ENCODE data around the gene ENAM. TPM values are rescaled to one million over a fixed set of nuclear protein-coding genes. Genes with fewer than 3 reads are reported as not detected.
"Not testable (repeated sequence)": the region's sequence is repeated elsewhere in the genome, so short reads cannot be mapped to it uniquely, and the experiment has no call there.

The ENAM gene
- total and polyA plus RNA-seq, 10 donors, result 0.02 to 0.30 (median 0.15) TPM; not detected in 6

DNA sequence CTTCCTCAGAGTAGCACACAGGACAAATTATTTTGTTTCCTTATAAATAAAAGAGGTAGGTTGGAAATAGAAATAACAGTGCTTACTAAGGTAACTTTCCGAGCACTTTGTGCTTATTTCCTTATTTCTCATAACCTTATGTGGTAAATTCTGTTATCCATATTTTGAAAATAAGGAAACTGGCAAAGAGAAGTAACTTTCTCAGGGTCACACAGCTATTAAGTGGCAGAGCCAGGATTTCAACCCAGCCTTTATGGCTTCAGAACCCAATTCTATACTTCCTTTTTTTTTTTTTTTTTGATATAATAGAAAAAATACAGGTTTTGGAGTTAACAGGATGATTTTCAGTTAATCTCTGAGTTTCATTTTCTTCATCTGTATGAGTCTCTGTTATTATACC, 63.1 kb downstream of the ENAM start:
- Histone ChIP-seq H3K4me3 (peak overlapping the region in 1 of 8 donors; percentile 84), H3K27me3 (replicated peaks in 1 of 7) (no peaks in the 10 kb centered on the region), H3K36me3 (peaks cover 0 to 32% (median 5%) of the 10 kb centered on the region in 6 donors), H3K27ac (peak overlapping the region in 5 of 8 donors; percentile 13 to 68 (median 39)), H3K4me1 (peaks cover 26 to 66% (median 49%) of the 10 kb centered on the region in 6 donors), H3K9me3 (no peaks in the 10 kb centered on the region)
- TF ChIP-seq, protein P1, sequence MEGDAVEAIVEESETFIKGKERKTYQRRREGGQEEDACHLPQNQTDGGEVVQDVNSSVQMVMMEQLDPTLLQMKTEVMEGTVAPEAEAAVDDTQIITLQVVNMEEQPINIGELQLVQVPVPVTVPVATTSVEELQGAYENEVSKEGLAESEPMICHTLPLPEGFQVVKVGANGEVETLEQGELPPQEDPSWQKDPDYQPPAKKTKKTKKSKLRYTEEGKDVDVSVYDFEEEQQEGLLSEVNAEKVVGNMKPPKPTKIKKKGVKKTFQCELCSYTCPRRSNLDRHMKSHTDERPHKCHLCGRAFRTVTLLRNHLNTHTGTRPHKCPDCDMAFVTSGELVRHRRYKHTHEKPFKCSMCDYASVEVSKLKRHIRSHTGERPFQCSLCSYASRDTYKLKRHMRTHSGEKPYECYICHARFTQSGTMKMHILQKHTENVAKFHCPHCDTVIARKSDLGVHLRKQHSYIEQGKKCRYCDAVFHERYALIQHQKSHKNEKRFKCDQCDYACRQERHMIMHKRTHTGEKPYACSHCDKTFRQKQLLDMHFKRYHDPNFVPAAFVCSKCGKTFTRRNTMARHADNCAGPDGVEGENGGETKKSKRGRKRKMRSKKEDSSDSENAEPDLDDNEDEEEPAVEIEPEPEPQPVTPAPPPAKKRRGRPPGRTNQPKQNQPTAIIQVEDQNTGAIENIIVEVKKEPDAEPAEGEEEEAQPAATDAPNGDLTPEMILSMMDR (IDR thresholded peaks at IDR 0.05 in 8 of 11, conservative IDR thresholded peaks at IDR 0.05 in 3 of 11), result no peak
- TF ChIP-seq POLR2AphosphoS5 (IDR thresholded peaks at IDR 0.05), result no peak
- no peak for TF ChIP-seq POLR2A (IDR thresholded peaks at IDR 0.05)
- intact Hi-C loops (cut with DNase I; ENCODE audit: low total_unique reads), result no loop called here
- 20 to 50% (median 42%) methylated on average over 1 of the region's 1 CpG for WGBS, 5 donors
- no peak for DNase-seq

DNA sequence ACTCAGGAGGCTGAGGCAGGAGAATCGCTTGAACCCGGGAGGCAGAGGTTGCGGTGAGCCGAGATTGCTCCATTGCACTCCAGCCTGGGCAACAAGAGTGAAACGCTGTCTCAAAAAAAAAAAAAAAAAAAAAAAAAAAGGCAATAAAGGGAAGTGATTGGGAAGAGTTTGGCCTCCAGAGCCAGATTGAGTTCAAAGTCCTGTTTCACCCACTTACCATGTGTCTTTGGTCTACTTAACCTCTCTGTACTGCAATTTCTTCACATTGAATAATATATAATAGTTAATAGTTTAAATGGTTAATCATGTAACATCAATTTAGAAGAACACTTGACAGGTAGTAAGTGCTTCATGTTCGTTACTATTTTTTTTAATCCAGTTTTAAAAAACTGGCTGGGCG, 66.1 kb downstream of the ENAM start:
- intact Hi-C loops (cut with DNase I; ENCODE audit: low total_unique reads); H3K4me3 ChIP-seq; DNase-seq; H3K27me3 ChIP-seq (replicated peaks in 1 of 7); H3K9me3 ChIP-seq; H3K27ac ChIP-seq: not testable (repeated sequence)
- peaks cover 0 to 32% (median 5%) of the 10 kb centered on the region in 6 donors for H3K36me3 ChIP-seq
- 93 to 99% (median 96%) methylated on average over 7 of the region's 7 CpGs for WGBS, 5 donors
- H3K4me1 ChIP-seq, result peaks cover 19 to 45% (median 31%) of the 10 kb centered on the region in 6 donors

Other genes starting within 250 kb of the ENAM start
- gene SMR3B, start 245.6 kb upstream of the ENAM start, total RNA-seq, result not detected
- not detected for gene SMR3B, start 245.6 kb upstream of the ENAM start, polyA plus RNA-seq
- gene OPRPN, start 230.8 kb upstream of the ENAM start, total RNA-seq, result not detected
- not detected for gene OPRPN, start 230.8 kb upstream of the ENAM start, polyA plus RNA-seq
- not detected for gene MUC7, start 156.5 kb upstream of the ENAM start, total RNA-seq
- gene MUC7, start 156.5 kb upstream of the ENAM start, polyA plus RNA-seq, result not detected
- not detected for gene AMTN, start 110.2 kb upstream of the ENAM start, total RNA-seq
- not detected for gene AMTN, start 110.2 kb upstream of the ENAM start, polyA plus RNA-seq
- gene AMBN, start 36.5 kb upstream of the ENAM start, total RNA-seq, result not detected
- gene AMBN, start 36.5 kb upstream of the ENAM start, polyA plus RNA-seq, result not detected
- 1,000 to 10,000 TPM in 1 of 7 donors, 100 to 1,000 TPM in 6; 185 to 1,125 (median 538) TPM for gene JCHAIN, start 37.8 kb downstream of the ENAM start, total RNA-seq
- gene JCHAIN, start 37.8 kb downstream of the ENAM start, polyA plus RNA-seq, result 100 to 1,000 TPM in 1 of 3 donors, 10 to 100 TPM in 2; 64.8 to 181 (median 96.9) TPM
- 10 to 100 TPM; 29.0 to 45.1 (median 37.6) TPM for gene UTP3, start 59.8 kb downstream of the ENAM start, total RNA-seq
- gene UTP3, start 59.8 kb downstream of the ENAM start, polyA plus RNA-seq, result 10 to 100 TPM; 37.3 to 51.3 (median 47.3) TPM
- 10 to 100 TPM; 41.6 to 96.8 (median 88.3) TPM for gene RUFY3, start 93.2 kb downstream of the ENAM start, total RNA-seq
- gene RUFY3, start 93.2 kb downstream of the ENAM start, polyA plus RNA-seq, result 10 to 100 TPM; 19.2 to 29.1 (median 23.3) TPM
- 10 to 100 TPM; 38.5 to 48.2 (median 40.2) TPM for gene GRSF1, start 211.1 kb downstream of the ENAM start, total RNA-seq
- 10 to 100 TPM; 31.1 to 37.6 (median 32.1) TPM for gene GRSF1, start 211.1 kb downstream of the ENAM start, polyA plus RNA-seq